Ishikawa (cell line): ENCODE data around the gene FAM120A.

Source experiments
- CEBPB ChIP-seq: IDR thresholded peaks from 2 replicates; pipeline ENCODE4 v1.6.1; 2012
- CREB1 ChIP-seq: IDR thresholded peaks from 2 replicates; pipeline ENCODE4 v1.6.1; 2012; ENCODE audit warnings: low read depth
- EGR1 ChIP-seq: IDR thresholded peaks from 2 replicates; pipeline ENCODE4 v1.6.1; 2012
- EP300 ChIP-seq: IDR thresholded peaks from 2 replicates; pipeline ENCODE4 v1.6.1; 2012; ENCODE audit warnings: borderline replicate concordance
- FOXM1 ChIP-seq: IDR thresholded peaks from 2 replicates; pipeline ENCODE4 v1.6.1; 2012; ENCODE audit warnings: low read depth, borderline replicate concordance
- MAX ChIP-seq: IDR thresholded peaks from 2 replicates; pipeline ENCODE4 v1.6.1; 2012
- NFIC ChIP-seq: IDR thresholded peaks from 2 replicates; pipeline ENCODE4 v1.6.1; 2012
- RAD21 ChIP-seq: IDR thresholded peaks from 2 replicates; pipeline ENCODE4 v1.6.1; 2012; ENCODE audit warnings: low read depth
- TAF1 ChIP-seq: IDR thresholded peaks from 2 replicates; pipeline ENCODE4 v1.6.1; 2012; ENCODE audit warnings: low read depth, mild to moderate bottlenecking
- TCF12 ChIP-seq: IDR thresholded peaks from 2 replicates; pipeline ENCODE4 v1.6.1; 2012; ENCODE audit warnings: low read depth
- TEAD4 ChIP-seq: IDR thresholded peaks from 2 replicates; pipeline ENCODE4 v1.6.1; 2012
- USF1 ChIP-seq: IDR thresholded peaks from 2 replicates; pipeline ENCODE4 v1.6.1; 2012
- YY1 ChIP-seq: IDR thresholded peaks from 2 replicates; pipeline ENCODE4 v1.6.1; 2012; ENCODE audit warnings: low read depth
- ZBTB7A ChIP-seq: IDR thresholded peaks from 2 replicates; pipeline ENCODE4 v1.6.1; 2012; ENCODE audit warnings: low read depth
- TF ChIP-seq, protein P1 (sequence below): IDR thresholded peaks from 2 replicates; pipeline ENCODE4 v1.6.1; 2012; ENCODE audit warnings: low read depth, mild to moderate bottlenecking

The FAM120A gene

DNA sequence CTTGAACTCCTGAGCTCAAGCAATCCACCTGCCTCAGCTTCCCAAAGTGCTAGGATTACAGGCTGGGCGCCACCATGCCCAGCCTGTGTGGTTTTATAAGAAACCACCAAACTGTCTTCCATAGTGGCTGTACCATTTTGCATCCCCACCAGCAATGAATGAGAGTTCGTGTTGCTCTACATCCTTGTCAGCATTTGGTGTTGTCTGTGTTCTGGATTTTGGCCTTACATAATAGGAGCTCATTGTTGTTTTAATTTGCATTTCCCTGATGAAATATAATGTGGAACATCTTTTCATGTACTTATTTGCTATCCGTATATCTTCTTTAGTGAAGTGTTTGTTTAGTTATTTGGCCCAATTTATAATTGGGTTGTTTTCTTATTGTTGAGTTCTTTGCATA is 154.7 kb downstream of the FAM120A start:
- TF ChIP-seq CEBPB: no peak
- no peak for TF ChIP-seq TEAD4
- TF ChIP-seq EP300: no peak
- TF ChIP-seq USF1: no peak
- TF ChIP-seq FOXM1: no peak
- no peak for TF ChIP-seq NFIC
- no peak for TF ChIP-seq TCF12
- TF ChIP-seq ZBTB7A: no peak
- no peak for TF ChIP-seq TAF1
- no peak for TF ChIP-seq CREB1
- no peak for TF ChIP-seq RAD21
- TF ChIP-seq YY1: no peak
- no peak for TF ChIP-seq MAX
- TF ChIP-seq EGR1: no peak
- TF ChIP-seq, protein P1, sequence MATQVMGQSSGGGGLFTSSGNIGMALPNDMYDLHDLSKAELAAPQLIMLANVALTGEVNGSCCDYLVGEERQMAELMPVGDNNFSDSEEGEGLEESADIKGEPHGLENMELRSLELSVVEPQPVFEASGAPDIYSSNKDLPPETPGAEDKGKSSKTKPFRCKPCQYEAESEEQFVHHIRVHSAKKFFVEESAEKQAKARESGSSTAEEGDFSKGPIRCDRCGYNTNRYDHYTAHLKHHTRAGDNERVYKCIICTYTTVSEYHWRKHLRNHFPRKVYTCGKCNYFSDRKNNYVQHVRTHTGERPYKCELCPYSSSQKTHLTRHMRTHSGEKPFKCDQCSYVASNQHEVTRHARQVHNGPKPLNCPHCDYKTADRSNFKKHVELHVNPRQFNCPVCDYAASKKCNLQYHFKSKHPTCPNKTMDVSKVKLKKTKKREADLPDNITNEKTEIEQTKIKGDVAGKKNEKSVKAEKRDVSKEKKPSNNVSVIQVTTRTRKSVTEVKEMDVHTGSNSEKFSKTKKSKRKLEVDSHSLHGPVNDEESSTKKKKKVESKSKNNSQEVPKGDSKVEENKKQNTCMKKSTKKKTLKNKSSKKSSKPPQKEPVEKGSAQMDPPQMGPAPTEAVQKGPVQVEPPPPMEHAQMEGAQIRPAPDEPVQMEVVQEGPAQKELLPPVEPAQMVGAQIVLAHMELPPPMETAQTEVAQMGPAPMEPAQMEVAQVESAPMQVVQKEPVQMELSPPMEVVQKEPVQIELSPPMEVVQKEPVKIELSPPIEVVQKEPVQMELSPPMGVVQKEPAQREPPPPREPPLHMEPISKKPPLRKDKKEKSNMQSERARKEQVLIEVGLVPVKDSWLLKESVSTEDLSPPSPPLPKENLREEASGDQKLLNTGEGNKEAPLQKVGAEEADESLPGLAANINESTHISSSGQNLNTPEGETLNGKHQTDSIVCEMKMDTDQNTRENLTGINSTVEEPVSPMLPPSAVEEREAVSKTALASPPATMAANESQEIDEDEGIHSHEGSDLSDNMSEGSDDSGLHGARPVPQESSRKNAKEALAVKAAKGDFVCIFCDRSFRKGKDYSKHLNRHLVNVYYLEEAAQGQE: no peak

GRCh38 chr9:93610206-93610605 is 158.7 kb downstream of the FAM120A start:
- TF ChIP-seq ZBTB7A (no peak), YY1 (no peak), TEAD4 (no peak), FOXM1 (no peak), TCF12 (no peak), EP300 (no peak), EGR1 (no peak), CREB1 (no peak), RAD21 (no peak), NFIC (no peak), MAX (no peak), TAF1 (no peak), USF1 (no peak), CEBPB (no peak)
- TF ChIP-seq, protein P1: no peak

- TF ChIP-seq EGR1 (no peak), TCF12 (no peak), YY1 (no peak), NFIC (no peak), USF1 (no peak), EP300 (no peak), ZBTB7A (no peak)
- TF ChIP-seq, protein P1: no peak
Observed at GRCh38 chr9:93612052-93612795, 160.7 kb downstream of the FAM120A start.

DNA sequence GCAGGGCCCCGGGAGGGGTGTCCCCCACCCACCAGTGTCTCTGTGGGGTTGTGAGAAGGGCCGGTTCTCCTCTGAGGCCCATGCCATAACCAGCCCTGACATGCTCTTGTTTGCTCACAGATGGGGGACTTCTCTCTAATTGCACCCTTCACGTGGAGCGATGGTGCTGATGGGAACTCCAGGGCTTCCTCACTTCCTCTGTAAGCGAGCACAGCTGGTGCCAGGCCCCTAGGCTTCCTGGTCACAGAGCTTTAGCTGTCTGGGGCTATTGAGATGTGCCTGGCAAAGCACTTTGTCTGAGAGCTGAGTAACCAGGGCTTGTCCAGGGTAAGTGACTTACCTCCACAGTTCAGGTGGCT is 161.3 kb downstream of the FAM120A start:
- no peak for TF ChIP-seq CEBPB
